Ectodermal cell (in vitro differentiated cells): Measurements from ENCODE around the gene SLC24A3.

Source experiments
- H3K27ac ChIP-seq: 2 replicates; pipeline ENCODE4 v1.7.0; 2013; ENCODE audit warnings: mild to moderate bottlenecking, low read depth, low read length; ENCODE audit not compliant: insufficient read depth, poor library complexity, severe bottlenecking
- H3K27me3 ChIP-seq: 2 replicates; pipeline ENCODE4 v1.7.0; 2013; ENCODE audit warnings: mild to moderate bottlenecking, low read length; ENCODE audit not compliant: insufficient read depth, control insufficient read depth, poor library complexity, severe bottlenecking
- H3K36me3 ChIP-seq: one replicate; pipeline ENCODE4 v1.7.0; 2013; ENCODE audit warnings: low read length; ENCODE audit not compliant: control insufficient read depth, insufficient read depth
- H3K4me1 ChIP-seq: one replicate; pipeline ENCODE4 v1.7.0; 2013; ENCODE audit warnings: low read length; ENCODE audit not compliant: control insufficient read depth, insufficient read depth
- H3K4me3 ChIP-seq: 2 replicates; pipeline ENCODE4 v1.7.0; 2013; ENCODE audit warnings: low read depth, low read length, control low read depth; ENCODE audit not compliant: insufficient read depth
- H3K9me3 ChIP-seq: 2 replicates; pipeline ENCODE4 v1.7.0; 2013; ENCODE audit warnings: mild to moderate bottlenecking, low read length, moderate library complexity; ENCODE audit not compliant: control insufficient read depth
- WGBS, 2 experiments: methylation state at CpG; one replicate each; pipeline ENCODE4 v1.1.7; 2013; ENCODE audit warnings: missing lambda C conversion rate in 2 of 2; 5-methylcytosine and 5-hydroxymethylcytosine counted together

Gene SLC24A3

DNA sequence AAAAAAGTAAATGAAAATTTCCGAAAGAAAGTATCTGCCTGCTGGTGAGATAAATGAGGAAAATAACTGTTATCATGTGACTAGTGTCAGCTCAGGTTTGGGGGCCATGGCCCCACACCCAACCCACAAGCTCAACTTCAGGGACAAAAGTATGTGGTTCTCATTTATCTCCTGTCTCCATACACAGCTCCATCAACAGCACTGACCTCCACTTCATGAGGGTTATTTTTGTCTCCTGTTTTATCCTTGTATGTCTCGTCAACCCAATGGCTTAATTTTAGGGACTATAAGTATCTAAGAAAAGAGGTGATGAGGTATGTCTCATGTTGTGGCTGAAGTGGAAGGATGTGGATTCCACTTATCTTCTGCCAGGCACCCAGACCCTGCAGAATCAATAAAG lies 274.0 kb downstream of the SLC24A3 start:
- H3K27me3 ChIP-seq = no peaks in the 10 kb centered on the region
- H3K9me3 ChIP-seq = no peaks in the 10 kb centered on the region
- H3K27ac ChIP-seq = no peak overlapping the region
- 87 to 92% methylated on average over 2 of the region's 2 CpGs for WGBS, 2 experiments
- no peaks in the 10 kb centered on the region for H3K4me1 ChIP-seq
- H3K36me3 ChIP-seq = no peaks in the 10 kb centered on the region
- H3K4me3 ChIP-seq = no peak overlapping the region

DNA sequence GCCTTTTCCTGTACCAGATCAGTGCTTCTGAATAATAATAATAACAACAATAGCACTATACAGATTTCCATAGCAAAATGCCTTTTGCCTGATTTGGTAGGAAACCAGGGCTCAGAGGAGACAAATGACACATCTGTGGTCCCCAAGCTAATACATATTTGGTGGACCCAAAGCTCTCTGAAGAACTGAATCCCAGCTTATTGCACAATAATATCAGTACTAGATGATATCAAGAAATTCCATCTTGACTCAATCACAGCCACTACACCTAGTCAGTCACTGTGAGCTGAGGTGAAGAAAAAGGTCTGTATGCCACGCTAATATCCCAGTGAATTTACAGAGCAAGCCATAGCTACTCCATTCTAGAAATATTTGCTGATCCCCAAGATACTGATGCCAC lies 275.0 kb downstream of the SLC24A3 start:
- no peaks in the 10 kb centered on the region for H3K4me1 ChIP-seq
- no peak overlapping the region for H3K27ac ChIP-seq
- no peak overlapping the region for H3K4me3 ChIP-seq
- no peaks in the 10 kb centered on the region for H3K36me3 ChIP-seq
- WGBS, 2 experiments = 89 to 93% methylated on average over 1 of the region's 1 CpG
- no peaks in the 10 kb centered on the region for H3K27me3 ChIP-seq
- H3K9me3 ChIP-seq = no peaks in the 10 kb centered on the region

DNA sequence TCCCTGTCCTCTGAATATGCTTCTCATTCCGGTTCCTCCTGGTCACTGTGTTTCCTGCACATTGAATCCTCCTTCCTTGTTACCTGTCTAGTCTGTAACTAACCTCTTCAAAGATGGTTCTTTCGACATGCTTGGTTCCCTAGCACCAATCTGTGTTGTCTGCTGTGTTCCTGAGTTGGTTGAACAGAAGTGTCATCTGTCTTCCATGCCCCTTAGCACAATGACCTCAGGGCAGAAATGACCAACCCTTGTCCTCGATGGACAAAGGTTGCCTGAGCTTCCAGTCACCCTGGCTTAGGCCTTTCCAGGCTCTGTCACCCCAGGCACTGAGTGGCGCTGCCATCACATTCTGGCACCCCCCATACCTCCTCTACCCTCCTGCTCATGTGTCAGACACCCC lies 278.8 kb downstream of the SLC24A3 start:
- Histone ChIP-seq H3K4me3 (no peak overlapping the region), H3K27ac (no peak overlapping the region), H3K27me3 (no peaks in the 10 kb centered on the region), H3K9me3 (no peaks in the 10 kb centered on the region), H3K36me3 (no peaks in the 10 kb centered on the region), H3K4me1 (no peaks in the 10 kb centered on the region)
- 90 to 94% methylated on average over 4 of the region's 4 CpGs for WGBS, 2 experiments

DNA sequence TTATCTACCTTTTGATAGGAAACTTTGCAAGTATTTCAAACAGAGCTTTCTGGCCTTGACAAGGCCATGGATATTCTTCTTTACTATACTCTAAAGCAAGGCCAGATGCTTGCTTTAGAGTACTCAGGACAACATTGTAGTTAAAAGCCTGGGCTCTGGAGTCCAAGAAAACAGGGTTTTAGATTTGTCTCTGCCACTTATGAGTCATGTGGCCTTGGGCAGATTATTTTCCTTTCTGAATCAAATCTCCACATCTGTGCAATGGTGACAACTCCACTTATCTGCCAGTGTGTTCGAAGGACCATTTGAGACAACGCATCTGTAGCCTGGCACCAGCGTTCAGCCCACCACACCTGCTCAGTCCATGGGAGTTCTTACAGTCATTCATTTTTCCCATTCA lies 279.7 kb downstream of the SLC24A3 start:
- Histone ChIP-seq H3K9me3 (no peaks in the 10 kb centered on the region), H3K27me3 (no peaks in the 10 kb centered on the region), H3K27ac (no peak overlapping the region), H3K4me1 (no peaks in the 10 kb centered on the region), H3K36me3 (no peaks in the 10 kb centered on the region), H3K4me3 (no peak overlapping the region)
- WGBS, 2 experiments = 94 to 98% methylated on average over 3 of the region's 3 CpGs

DNA sequence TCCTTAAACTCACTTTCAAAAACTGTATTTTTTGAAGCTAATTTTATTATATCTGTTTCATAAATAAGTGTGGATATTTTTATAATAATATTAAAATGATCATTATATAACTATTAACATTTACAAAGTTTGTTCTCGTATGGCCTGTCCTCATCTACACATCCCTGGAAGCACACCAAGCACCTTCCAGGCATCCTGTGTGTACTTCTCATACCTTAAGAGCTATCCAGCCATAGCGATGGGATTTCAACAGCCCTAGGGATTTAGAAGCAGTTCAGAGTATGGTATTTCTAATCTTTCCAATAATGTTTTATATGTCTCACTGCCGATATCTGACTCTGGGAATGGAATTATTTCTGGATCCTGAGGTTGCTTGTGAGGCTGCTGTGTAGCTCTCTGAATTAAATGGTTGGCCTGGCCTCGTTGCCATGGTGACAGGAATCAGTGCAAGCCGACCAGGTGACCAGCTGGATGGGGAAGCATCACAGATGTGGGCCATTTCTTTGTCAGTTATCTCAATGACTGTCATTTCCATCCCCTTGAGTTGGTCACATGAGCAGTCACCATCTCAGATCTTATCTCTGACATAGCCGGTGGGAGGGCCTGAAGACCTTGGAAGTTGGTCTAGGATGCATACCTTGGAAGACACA lies 280.4 kb downstream of the SLC24A3 start:
- Histone ChIP-seq H3K9me3 (no peaks in the 10 kb centered on the region), H3K4me1 (no peaks in the 10 kb centered on the region), H3K36me3 (no peaks in the 10 kb centered on the region), H3K4me3 (no peak overlapping the region), H3K27me3 (no peaks in the 10 kb centered on the region), H3K27ac (no peak overlapping the region)
- 87 to 89% methylated on average over 5 to 6 of the region's 6 CpGs for WGBS, 2 experiments

DNA sequence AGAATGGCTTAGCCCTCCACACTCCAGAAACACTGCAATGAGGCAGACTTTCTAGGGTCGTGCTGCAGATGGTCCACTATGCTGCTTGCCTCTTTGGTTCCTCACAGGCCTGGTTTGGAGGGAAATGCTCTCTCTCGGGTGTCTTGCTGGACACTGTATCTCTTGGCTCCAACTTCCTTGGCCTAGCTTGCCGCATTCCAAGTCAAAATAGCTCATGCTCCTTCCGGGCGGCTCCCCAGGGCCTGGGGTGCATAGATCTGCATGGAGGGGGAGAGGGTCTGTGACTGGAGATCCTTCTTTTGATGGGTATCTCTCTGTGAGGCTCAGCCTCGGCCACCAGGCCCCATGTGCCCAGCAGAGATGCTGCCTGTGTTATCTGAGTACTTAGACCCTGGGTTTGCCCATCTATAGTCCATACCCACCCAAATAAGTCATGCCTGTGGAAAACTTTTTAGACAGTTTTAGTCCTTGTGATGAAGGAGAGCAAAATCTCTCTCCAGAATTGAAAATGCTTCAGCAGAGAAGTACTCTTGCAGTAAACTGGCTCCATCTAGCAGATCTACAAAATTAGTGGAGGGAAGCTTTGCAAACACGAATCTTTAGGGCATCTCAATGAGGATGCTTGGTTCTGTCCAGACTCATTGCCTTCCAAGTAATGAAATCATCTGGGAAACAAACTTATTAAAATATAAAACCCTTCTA lies 281.5 kb downstream of the SLC24A3 start:
- H3K36me3 ChIP-seq = no peaks in the 10 kb centered on the region
- no peak overlapping the region for H3K4me3 ChIP-seq
- H3K4me1 ChIP-seq = no peaks in the 10 kb centered on the region
- WGBS, 2 experiments = 92 to 94% methylated on average over 7 of the region's 7 CpGs
- no peaks in the 10 kb centered on the region for H3K27me3 ChIP-seq
- no peaks in the 10 kb centered on the region for H3K9me3 ChIP-seq
- H3K27ac ChIP-seq = no peak overlapping the region

DNA sequence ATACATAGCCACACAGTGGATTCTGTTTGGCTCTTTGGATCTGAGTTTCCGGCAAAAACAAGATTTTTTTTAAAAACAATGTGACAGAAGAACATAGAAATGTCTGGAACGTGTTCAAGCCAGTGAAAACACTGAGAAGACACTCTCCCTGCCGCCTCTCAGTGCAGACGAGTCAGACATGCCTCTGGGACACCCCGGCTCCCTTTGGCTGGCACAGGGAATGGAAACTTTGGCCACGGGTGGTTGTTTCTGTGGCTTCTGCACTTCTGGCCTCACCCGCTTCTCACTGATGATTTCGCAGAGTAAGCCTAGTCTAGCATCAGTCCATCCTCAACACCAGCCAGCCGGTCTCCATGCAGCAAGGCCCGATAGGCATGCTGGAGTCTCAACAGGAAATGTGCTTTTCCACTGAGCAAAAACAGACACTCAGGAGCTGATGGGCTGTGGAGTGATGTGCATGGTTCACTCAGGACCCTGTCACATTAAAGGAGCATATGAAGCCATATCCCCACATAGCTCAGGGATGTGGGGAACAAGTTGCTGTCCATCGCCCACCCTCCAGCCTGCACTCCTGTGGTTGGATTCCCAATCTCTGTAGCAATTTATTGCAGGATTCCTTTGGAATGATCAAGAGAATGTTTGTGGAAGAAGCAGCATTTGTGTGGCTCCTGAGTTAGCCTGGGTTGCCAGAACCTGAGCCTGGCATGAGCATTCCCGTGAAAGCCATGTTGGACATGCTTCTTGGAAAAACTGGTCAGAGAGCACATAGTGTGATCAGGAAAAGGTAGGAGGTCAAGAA lies 283.7 kb downstream of the SLC24A3 start:
- Histone ChIP-seq H3K27ac (no peak overlapping the region), H3K36me3 (no peaks in the 10 kb centered on the region), H3K9me3 (no peaks in the 10 kb centered on the region), H3K27me3 (no peaks in the 10 kb centered on the region), H3K4me3 (no peak overlapping the region), H3K4me1 (no peaks in the 10 kb centered on the region)
- 94 to 95% methylated on average over 12 of the region's 12 CpGs for WGBS, 2 experiments

DNA sequence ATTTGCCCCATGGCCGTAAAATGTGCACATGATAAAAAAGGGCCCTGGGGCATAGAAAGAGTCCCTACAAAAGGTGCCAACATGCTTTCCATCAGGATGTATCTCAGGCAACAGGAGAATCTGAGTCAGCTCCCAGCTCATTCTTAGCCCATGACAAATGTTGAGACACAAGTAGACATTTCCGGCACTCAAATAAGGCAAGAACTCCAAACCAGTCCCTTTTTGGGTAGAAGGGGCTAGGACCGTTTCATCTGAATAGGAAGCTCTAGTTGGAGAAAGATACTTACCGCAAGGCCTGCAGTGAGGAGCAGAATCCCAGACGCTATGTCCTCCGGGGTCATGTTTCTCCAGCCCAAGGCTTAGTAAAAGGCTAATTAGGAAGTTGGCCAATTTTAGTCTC lies 284.6 kb downstream of the SLC24A3 start:
- H3K9me3 ChIP-seq = no peaks in the 10 kb centered on the region
- no peaks in the 10 kb centered on the region for H3K4me1 ChIP-seq
- H3K4me3 ChIP-seq = no peak overlapping the region
- no peak overlapping the region for H3K27ac ChIP-seq
- no peaks in the 10 kb centered on the region for H3K36me3 ChIP-seq
- no peaks in the 10 kb centered on the region for H3K27me3 ChIP-seq
- WGBS, 2 experiments = 94 to 96% methylated on average over 6 of the region's 6 CpGs

DNA sequence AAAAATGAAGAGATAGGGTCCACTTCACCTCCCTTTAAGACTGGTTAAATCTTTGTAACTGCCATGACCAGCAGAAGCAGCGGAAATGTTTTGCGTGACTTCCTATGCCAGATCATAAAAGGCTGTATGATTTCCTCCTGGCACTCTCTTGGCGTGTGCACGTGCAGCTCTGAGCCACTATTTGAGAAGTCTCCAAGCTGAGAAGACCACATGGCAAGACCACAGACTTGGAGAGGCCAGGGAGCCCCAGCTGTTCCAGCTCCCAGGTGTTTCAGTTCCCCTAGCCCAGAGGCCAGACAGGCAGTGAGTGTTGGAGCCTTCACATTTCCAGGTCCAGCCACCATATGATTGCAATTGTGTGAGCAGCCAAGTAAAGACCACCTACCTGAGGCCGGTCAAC lies 286.3 kb downstream of the SLC24A3 start:
- Histone ChIP-seq H3K9me3 (no peaks in the 10 kb centered on the region), H3K4me3 (no peak overlapping the region), H3K27ac (no peak overlapping the region), H3K36me3 (no peaks in the 10 kb centered on the region), H3K4me1 (no peaks in the 10 kb centered on the region), H3K27me3 (no peaks in the 10 kb centered on the region)
- WGBS, 2 experiments = 94 to 95% methylated on average over 4 to 5 of the region's 5 CpGs

DNA sequence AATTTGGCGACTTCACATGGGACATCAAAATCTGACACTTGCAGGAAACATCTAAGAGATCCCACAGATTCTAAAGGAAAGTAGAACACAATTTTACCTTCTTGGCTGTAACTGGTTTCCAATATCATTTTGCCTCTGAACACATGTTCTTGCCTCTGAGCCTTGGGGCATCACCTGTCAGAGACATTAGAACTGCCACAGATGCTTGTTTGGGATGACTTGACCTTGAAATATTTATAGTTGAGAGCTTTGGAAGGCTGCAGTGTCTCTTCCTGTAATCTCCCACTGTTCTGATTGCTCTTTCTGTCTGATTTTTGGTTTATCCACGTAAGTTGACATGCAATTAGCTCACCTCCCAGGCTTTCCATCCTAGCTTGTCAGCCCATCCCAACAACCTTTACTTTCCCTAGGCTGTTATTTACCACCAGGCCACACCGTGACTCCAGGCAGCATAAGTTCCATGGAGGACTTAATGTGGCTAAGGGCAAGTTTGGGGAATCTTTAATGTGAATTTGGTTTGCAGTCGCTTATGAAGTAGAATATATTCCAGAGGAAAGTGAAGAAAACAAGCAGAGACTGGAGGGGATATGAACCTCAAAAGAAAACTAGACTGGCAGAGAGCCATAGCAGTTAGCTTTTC lies 289.2 kb downstream of the SLC24A3 start:
- Histone ChIP-seq H3K4me1 (no peaks in the 10 kb centered on the region), H3K27ac (no peak overlapping the region), H3K4me3 (no peak overlapping the region), H3K9me3 (no peaks in the 10 kb centered on the region), H3K27me3 (no peaks in the 10 kb centered on the region), H3K36me3 (no peaks in the 10 kb centered on the region)
- 89 to 94% methylated on average over 4 of the region's 4 CpGs for WGBS, 2 experiments
